ENCODE measurements around the gene FAM124B. TPM values are rescaled to one million over a fixed set of nuclear protein-coding genes. Genes with fewer than 3 reads are reported as not detected.

The FAM124B gene
- total and polyA plus RNA-seq, 2 of the 8 experiments (the other 6 are each of a cell fraction or from before 2014, with no cell fraction given): 2.1 to 2.6 TPM

DNA sequence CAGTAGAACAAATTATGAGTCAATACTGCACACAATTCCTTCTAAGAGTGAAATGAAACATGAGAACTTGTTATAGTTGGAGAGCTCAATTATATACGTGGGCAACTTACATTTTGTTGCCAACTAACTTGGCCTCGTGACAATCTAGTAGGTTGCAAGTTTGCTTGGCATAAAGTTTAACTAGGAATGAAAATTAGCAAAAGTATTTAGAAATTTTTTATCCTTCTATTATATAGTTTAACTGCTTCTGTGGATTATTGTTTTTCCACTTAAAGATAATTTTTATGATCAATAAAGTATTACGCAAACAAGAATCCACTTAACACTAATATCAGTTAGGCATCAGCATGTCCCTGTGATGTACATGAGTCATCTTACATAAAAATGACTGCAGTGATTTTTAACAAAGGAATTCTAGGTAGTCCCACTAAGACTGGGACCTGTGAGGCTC is 41.1 kb downstream of the FAM124B start (continued):
- TF ChIP-seq BCL11A (IDR thresholded peaks at IDR 0.05; ENCODE audit: low read depth in 2 of 2, low read length in 2 of 2) (no peak), KDM4A (IDR thresholded peaks at IDR 0.05; ENCODE audit: low read depth, low read length, severe bottlenecking) (no peak), RAD21 (IDR thresholded peaks at IDR 0.05 in 1 of 2, conservative IDR thresholded peaks at IDR 0.05 in 1 of 2; ENCODE audit: low read depth in 2 of 2, low read length in 2 of 2) (no peak)

Measured in H1 (cell line).